ENCODE data around the gene SNX22.

SNX22 gene

GRCh38 chr15:64157599-64158125 is 6.1 kb downstream of the SNX22 start:
- no peak for DNase-seq

- DNase-seq = no peak
Observed at GRCh38 chr15:64158363-64159134, 7.0 kb downstream of the SNX22 start.

GRCh38 chr15:64161688-64162477 is 10.4 kb downstream of the SNX22 start:
- DNase-seq = no peak

GRCh38 chr15:64162478-64162868 is 10.9 kb downstream of the SNX22 start:
- no peak for DNase-seq

- DNase-seq = peak; percentile 93 to 99 (median 99)
Observed at GRCh38 chr15:64162869-64163658, 11.5 kb downstream of the SNX22 start, which contains the start of gene PPIB. PPIB (minus strand) TSS chr15:64163022; CDS start chr15:64162986, 36 bp downstream.

- DNase-seq = peak in 1 of 3 experiments; percentile 41
Observed at GRCh38 chr15:64163659-64164362, 12.3 kb downstream of the SNX22 start.

GRCh38 chr15:64164436-64164835 is 12.9 kb downstream of the SNX22 start:
- DNase-seq = no peak

- no peak for DNase-seq
Observed at GRCh38 chr15:64166102-64166890, 14.8 kb downstream of the SNX22 start.

GRCh38 chr15:64180235-64180824 is 28.8 kb downstream of the SNX22 start:
- DNase-seq = peak; percentile 12 to 73 (median 73)

GRCh38 chr15:64182859-64183370 is 31.4 kb downstream of the SNX22 start:
- no peak for DNase-seq

GRCh38 chr15:64185146-64185911 is 33.8 kb downstream of the SNX22 start:
- no peak for DNase-seq

- DNase-seq = no peak
Observed at GRCh38 chr15:64187396-64188191, 36.1 kb downstream of the SNX22 start.

- DNase-seq = peak in 1 of 3 experiments; percentile 14
Observed at GRCh38 chr15:64191971-64192830, 40.7 kb downstream of the SNX22 start.

- DNase-seq = no peak
Observed at GRCh38 chr15:64193971-64194370, 42.4 kb downstream of the SNX22 start.

GRCh38 chr15:64197425-64197824 is 45.9 kb downstream of the SNX22 start:
- no peak for DNase-seq

GRCh38 chr15:64205202-64205601 is 53.7 kb downstream of the SNX22 start:
- no peak for DNase-seq
